Mesothelial cell of epicardium (in vitro differentiated cells): Measurements from ENCODE around the gene CEP76. TPM values are rescaled to one million over a fixed set of nuclear protein-coding genes. Genes with fewer than 3 reads are reported as not detected.
A peak's percentile ranks its signal among the peaks of the same experiment; 100 is the strongest.

Experiments
- DNase-seq, 2 experiments: peaks; one replicate each; pipeline ENCODE4 v3.0.0; 2021; ENCODE audit warnings: low spot score in 2 of 2; ENCODE audit not compliant: unreplicated experiment in 2 of 2
- H3K27ac Mint-ChIP-seq: 2 replicates; pipeline ENCODE4 v1.8.0; 2021; ENCODE audit warnings: mixed read lengths
- H3K27me3 Mint-ChIP-seq: 2 replicates; pipeline ENCODE4 v1.8.0; 2021; ENCODE audit warnings: low read depth, mixed read lengths
- H3K36me3 Mint-ChIP-seq: 2 replicates; pipeline ENCODE4 v1.8.0; 2021; ENCODE audit warnings: mixed read lengths
- H3K4me1 Mint-ChIP-seq: 2 replicates; pipeline ENCODE4 v1.8.0; 2021; ENCODE audit warnings: mixed read lengths
- H3K4me3 Mint-ChIP-seq: 2 replicates; pipeline ENCODE4 v1.8.0; 2021; ENCODE audit warnings: mild to moderate bottlenecking, moderate library complexity, mixed read lengths
- H3K9me3 Mint-ChIP-seq: 2 replicates; pipeline ENCODE4 v1.8.0; 2021; ENCODE audit warnings: mixed read lengths
- total RNA-seq: library from RNA; stranded (reverse); gene quantifications from 3 replicates; pipeline ENCODE4 v1.2.1, GENCODE V29; 2021
- TF ChIP-seq, protein P1 (sequence below): fragments of 200-600 bp; sonication (generic); IDR thresholded peaks from one replicate; pipeline ENCODE4 v1.5.0; 2021; ENCODE audit warnings: antibody characterized with exemption; ENCODE audit not compliant: unreplicated experiment

CEP76 gene
- total RNA-seq, 1 donor from 2014 or later, result 9.6 TPM

DNA sequence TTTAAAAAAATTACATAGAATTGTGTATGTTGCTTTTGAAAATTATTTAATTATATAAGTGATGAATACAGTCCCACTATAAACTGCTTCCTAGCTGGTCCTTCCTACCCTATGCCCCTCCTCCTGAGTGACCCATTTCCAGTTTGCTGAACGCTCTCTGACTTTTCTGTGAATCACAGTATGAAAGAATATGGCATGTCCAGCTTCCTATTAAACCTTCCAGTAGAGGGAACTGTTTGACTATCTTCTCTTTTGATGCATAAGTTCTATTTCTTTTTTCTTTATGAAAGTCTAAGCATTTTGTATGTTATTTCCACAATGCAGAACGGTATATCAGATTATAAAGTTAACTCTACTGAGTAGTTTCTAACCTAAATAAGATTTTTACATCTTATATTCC is 41.6 kb upstream of the CEP76 start:
- Mint-ChIP-seq H3K36me3 (no peaks in the 10 kb centered on the region), H3K27ac (no peak overlapping the region), H3K9me3 (no peaks in the 10 kb centered on the region), H3K4me3 (no peak overlapping the region), H3K4me1 (peaks cover 5% of the 10 kb centered on the region), H3K27me3 (no peaks in the 10 kb centered on the region)
- TF ChIP-seq, protein P1, sequence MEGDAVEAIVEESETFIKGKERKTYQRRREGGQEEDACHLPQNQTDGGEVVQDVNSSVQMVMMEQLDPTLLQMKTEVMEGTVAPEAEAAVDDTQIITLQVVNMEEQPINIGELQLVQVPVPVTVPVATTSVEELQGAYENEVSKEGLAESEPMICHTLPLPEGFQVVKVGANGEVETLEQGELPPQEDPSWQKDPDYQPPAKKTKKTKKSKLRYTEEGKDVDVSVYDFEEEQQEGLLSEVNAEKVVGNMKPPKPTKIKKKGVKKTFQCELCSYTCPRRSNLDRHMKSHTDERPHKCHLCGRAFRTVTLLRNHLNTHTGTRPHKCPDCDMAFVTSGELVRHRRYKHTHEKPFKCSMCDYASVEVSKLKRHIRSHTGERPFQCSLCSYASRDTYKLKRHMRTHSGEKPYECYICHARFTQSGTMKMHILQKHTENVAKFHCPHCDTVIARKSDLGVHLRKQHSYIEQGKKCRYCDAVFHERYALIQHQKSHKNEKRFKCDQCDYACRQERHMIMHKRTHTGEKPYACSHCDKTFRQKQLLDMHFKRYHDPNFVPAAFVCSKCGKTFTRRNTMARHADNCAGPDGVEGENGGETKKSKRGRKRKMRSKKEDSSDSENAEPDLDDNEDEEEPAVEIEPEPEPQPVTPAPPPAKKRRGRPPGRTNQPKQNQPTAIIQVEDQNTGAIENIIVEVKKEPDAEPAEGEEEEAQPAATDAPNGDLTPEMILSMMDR, result peak; percentile 30
- DNase-seq, result no peak

DNA sequence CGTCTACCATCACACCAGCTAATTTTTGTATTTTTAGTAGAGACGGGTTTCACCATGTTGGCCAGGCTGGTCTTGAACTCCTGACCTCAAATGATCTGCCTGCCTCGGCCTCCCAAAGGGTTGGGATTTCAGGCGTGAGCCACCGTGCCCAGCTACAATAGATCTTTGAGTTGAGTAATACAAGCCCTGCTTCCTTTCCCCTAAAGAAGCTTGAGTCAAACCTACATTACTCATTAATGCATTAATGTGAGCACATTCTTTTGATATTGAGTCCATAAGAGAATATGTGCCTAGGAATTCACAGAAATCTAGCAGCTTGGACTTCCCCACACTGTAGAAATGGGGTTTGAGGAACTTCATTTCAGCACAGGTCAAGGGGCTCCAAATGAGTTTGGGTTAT is 39.9 kb upstream of the CEP76 start:
- Mint-ChIP-seq H3K4me3 (no peak overlapping the region), H3K9me3 (no peaks in the 10 kb centered on the region), H3K36me3 (no peaks in the 10 kb centered on the region), H3K27ac (no peak overlapping the region), H3K4me1 (peaks cover 5% of the 10 kb centered on the region), H3K27me3 (no peaks in the 10 kb centered on the region)
- TF ChIP-seq, protein P1, result no peak
- no peak for DNase-seq

DNA sequence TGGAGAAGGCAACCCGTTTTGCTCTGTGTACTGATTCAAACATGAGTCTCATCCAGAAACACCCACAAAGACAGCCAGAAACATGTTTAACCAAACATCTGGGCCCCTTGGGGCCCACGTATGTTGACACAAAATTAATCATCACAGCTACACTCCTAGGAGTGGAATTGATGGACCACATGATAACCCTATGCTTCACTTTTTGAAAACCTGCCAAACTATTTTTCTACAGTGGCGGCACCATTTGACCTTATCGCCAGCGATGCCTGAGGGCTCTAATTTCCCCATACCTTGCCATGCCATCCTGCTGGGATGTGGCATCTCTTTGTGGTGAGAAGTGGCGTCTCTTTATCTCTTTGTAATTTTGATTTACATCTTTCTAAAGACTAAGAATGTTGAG is 38.8 kb upstream of the CEP76 start:
- H3K4me1 Mint-ChIP-seq, result peaks cover 5% of the 10 kb centered on the region
- H3K36me3 Mint-ChIP-seq, result no peaks in the 10 kb centered on the region
- no peaks in the 10 kb centered on the region for H3K27me3 Mint-ChIP-seq
- no peak overlapping the region for H3K4me3 Mint-ChIP-seq
- no peak overlapping the region for H3K27ac Mint-ChIP-seq
- DNase-seq, result no peak
- H3K9me3 Mint-ChIP-seq, result no peaks in the 10 kb centered on the region
- TF ChIP-seq, protein P1, result no peak

DNA sequence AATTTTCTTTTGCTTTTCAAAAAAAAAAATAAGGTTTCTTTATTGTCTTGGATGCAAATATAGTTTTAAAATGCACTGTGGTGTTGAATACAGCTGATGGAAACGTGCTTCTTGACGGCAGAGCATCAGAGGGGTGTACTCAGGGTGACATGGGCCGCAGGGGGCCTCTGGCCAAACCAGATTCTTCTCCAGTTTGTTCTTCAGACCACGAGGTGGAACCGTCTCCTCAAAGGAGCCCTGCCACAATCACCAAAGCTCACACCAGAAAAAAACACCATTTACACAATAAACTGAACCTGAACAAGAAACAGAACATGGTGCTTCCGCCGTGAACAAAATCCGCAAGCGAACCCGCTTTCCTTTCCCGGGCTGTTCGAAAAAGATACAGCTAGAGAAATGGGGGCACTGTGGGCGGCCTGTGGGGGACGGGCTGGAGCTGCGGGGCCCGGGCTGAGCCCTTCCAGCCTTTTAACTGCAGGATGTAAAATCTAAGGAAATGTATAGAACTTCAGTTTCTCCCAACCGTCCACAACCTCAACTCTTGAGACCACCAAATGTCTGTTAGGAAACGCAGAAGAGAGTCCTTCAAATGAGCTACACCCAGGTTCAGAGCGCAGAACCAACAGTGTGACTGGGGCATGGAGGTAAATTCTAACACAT is 34.9 kb upstream of the CEP76 start:
- TF ChIP-seq, protein P1, result no peak
- Mint-ChIP-seq H3K4me1 (peaks cover 5% of the 10 kb centered on the region), H3K27me3 (no peaks in the 10 kb centered on the region), H3K36me3 (no peaks in the 10 kb centered on the region), H3K27ac (no peak overlapping the region), H3K9me3 (peaks cover 12% of the 10 kb centered on the region), H3K4me3 (no peak overlapping the region)
- DNase-seq, result no peak

DNA sequence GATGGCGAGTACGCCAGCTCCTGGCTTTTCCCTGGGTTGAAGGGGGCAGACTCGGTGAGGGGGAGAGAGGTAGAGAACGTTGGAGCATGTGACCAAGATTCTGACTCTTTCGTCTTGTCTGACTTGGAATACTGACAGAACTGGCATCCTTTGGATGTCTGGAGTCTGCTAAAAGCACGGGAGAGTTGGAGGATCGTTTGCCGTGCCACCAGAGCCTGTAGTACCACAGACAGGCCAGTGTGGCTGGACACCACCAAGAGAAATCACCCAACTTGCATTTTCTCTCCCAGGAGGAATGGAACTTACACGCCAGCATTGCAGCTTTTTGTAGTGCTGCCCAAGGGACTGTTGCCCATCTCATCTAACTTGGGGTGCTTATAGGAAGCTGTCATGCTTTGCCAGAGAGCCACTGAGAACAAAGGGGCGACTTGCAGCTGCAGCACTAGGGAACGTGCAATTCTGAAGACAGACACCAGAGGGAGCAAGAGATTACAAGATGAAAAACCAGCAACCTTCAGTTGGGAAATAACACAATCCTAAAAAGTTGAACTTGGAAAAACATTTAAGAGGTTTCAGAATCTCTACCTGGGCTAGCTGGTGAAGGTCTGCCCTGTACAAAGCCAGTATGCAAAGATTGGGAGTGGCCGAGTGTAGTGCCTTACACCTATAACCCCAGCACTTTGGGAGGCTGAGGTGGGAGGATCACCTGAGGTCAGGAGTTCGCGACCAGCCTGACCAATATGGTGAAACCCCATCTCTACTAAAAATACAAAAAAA is 24.4 kb upstream of the CEP76 start:
- DNase-seq, result peak in 1 of 2 experiments; percentile 73
- no peaks in the 10 kb centered on the region for H3K27me3 Mint-ChIP-seq
- TF ChIP-seq, protein P1, result peak; percentile 90
- no peak overlapping the region for H3K4me3 Mint-ChIP-seq
- peaks cover 32% of the 10 kb centered on the region for H3K36me3 Mint-ChIP-seq
- H3K4me1 Mint-ChIP-seq, result no peaks in the 10 kb centered on the region
- H3K27ac Mint-ChIP-seq, result no peak overlapping the region
- peaks cover 16% of the 10 kb centered on the region for H3K9me3 Mint-ChIP-seq
